Lung microvascular endothelial cell (primary cell): Measurements from ENCODE around the gene FMNL2. TPM values are rescaled to one million over a fixed set of nuclear protein-coding genes. Genes with fewer than 3 reads are reported as not detected.

Experiments
- DNase-seq, 2 donors: peaks; one replicate each; pipeline versions ENCODE4 v3.0.0 to v3.0.0-alpha.2; 2010; ENCODE audit warnings: low read depth in 2 of 2
- total RNA-seq: library from RNA; depleted of rRNA; stranded (reverse); fragments of >200 nt; gene quantifications from 2 replicates; pipeline ENCODE4 v1.2.1, GENCODE V29; 2014

The FMNL2 gene
- total RNA-seq, 1 donor from 2014 or later: 48.4 TPM

DNA sequence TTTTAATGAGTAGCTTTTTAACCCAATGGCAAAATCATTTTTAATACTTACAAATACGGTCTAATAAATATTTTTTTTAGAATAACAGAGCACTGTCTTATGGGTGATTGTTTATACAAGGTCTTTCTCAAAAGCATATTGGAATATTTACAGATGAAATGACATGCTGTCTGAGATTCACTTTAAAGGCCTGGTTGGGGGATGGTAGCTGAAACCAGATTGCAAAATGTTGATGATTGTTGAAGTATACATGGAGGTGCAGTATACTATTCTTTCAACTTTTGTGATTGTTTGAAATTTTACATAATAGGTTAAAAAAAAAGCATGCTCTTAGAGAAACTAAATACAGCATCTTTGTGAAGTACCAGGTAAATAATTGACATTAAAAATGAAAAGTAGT, 111.2 kb downstream of the FMNL2 start:
- no peak for DNase-seq

DNA sequence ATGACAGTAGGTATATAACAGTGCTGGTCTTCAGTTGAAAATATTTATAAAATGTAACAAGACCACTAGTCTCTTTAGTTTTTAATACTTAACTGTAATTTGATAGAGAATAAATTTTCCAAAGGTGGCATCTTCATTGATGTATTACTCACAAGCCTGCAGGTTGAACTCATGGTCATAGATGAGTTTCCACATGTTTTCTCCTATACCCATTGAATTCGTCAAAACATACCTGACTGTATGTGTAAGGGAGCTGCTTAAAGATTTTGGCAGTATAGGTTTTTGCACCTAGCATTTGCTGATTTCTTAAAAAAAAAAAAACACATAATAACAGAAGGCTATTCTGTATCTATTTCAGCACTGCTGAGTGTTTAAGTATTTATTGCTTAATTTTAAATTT, 112.9 kb downstream of the FMNL2 start:
- DNase-seq: no peak

DNA sequence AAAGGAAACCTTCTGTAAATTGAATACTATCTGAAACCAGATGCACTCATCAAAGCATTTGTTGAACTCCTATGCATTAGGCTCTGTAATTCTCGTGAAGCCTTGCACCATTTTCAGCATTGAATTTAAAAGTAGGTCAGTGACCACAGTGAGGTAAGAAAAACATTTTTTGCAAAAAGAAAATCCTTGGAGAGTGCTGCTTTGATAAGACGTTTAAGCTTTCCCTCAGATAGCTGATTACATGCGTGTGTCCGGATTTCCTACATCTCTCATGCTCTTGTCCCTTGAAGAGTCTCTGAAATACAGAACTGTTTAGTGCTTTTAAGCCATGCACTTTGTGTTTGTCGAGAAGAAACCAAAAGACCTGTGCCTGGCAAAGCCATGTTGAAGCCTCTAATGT, 113.6 kb downstream of the FMNL2 start:
- DNase-seq: no peak

DNA sequence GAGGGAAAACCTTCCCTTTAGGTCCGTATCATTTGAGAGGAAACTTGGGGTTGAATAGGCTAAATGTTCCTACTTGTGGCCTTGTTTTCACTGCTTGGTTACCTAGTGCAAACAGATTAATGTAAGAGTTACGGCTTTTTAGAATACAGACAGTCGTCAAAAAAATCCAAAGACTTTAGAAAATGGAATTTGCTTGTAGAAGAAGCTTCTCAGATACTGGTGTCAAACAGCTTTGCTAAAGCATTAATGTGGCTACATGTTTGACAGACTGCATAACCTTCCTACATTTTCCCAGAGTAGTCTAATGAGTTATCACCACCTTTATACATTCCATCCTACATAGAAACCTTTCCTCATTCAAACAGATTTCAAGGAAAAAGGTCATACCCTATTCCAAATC, 114.6 kb downstream of the FMNL2 start:
- DNase-seq: no peak

DNA sequence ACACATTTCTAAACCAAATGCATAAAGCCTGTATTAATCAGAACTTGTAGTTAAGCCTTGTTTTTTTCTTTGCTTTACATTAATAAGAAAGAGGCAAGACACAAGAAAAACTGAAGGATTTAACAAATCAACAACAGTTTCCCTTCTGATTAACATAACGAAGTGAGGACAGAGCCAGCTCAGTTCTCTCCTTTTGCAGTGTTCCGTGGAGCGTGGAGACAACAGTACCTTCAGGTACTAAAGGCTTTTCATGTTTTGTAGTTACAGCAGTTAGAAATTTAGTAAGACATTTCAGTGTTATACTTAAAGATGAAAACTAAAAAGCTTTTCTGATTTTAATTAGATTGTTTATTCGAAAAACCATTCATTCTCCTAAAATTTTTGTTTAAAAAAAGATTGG, 115.2 kb downstream of the FMNL2 start:
- no peak for DNase-seq

DNA sequence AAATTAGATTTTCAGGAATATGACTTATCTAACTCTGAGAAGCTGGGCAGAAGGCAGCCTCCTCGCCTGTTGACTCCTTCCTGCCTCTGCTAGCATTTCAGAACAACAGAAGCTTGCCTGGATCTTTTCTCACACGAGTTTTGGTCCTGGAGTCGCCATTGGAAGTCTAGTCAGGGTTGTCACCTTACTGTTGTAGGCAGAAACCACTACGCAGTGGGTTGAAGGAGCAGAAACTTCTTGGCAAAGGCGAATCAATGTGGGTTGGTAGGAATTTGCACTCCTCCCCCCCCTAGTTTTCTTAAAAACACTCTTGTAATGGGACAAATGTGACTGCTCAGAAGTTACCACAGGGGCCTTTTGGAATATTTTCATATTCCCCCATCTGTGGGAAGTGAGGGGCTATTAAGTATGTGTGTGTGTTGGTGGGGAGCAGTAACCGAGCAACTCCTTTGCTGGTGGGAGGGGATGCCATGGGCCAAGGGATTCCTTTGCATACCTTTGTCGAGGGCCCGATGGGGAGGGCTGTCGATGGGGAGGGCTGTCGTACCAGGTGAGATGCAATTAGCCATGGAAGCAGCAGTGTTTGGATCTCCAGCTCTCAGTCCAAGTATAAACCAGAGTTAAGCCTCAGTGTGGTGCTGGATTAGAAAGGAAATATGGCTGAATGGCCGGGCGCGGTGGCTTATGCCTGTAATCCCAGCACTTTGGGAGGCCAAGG, 117.4 kb downstream of the FMNL2 start:
- no peak for DNase-seq

DNA sequence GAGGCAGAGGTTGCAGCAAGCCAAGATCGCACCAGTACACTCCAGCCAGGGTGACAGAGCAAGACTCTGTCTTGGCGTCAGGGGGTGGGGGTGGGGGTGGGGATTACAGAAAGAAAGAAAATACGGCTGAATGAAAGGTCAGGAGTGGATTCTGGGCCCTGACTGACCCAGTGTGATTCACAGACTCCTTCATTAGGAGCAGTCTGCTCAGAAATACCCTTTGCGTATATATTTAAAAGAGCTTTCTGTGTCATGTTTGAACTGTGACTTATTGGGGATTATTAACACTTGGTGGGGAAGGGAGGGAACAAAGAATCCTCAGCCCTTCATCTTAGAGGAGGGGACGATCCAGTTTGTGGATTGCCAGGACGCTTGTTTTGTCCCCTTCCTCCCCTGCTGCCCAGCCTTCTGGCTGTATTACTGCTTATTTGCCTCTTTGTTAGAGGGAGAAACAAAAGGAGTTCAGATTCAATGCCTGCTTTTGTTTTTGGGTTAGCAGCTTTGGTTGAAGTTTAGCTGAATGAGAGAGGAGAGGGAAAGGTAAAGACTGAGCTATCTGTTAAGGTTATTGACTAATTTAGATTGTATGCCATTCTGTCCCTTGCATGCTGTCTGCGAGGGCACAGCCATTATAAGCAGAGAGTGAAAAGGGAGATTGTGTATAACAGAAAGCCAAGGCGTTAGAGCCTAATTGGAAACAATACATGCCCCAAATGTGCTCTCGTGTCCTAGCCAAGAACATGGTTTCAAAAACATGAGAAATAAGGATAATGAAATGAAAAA, 118.3 kb downstream of the FMNL2 start:
- no peak for DNase-seq

DNA sequence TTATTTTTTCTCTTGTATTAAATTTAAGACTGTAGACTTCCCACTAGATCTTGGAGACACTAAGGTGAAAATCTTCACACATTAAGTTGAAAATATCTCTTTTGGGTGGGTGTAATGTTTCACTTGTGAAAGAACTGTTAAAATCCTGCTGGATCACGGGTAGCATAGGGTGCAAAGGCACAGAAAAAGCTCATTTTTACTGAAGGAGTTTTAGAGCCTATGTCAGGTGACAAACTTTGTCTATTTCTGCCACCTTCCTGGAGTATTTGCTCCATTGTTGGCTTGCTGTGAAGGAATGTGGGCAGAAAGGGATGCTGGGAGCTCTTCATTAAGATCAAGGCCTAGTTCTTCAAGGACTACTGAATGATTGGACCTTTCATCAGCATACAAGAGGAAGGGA, 119.4 kb downstream of the FMNL2 start:
- DNase-seq: no peak

DNA sequence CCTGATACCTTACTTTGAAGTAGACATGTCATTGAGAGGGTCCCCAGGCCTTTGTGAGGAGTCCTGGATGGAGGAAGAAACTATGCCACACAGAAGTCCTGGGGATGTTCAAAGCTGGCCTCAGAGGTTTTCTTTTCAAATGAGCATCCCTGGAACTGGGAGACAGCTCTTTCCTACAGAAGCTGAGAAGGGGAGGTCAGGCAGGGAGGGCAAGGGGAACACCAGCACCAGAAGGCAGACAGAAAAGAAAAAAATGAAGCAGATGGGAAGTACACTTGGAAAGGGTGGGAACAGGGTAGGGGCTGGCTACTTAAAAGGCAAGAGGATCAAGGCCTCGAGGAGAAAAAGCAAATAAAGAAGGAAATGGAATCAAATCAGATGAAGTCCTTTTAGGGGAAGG, 120.0 kb downstream of the FMNL2 start:
- no peak for DNase-seq

DNA sequence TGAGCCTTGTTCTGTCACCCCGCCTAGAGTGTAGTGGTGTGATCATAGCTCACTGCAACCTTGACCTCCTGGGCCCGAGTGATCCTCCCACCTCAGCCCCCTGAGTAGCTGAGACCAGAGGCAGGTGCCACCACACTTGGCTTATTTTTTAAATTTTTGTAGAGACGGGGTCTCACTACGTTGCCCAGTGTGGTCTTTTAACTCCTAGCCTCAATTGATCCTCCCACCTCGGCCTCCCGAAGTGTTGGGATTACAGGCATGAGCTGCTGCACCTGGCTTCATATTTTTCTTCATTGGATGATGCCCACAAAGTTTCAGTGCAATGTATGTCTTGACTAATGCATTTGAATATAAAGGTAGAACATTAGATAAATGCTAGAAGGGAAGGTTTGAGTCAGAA, 120.8 kb downstream of the FMNL2 start:
- DNase-seq: no peak

DNA sequence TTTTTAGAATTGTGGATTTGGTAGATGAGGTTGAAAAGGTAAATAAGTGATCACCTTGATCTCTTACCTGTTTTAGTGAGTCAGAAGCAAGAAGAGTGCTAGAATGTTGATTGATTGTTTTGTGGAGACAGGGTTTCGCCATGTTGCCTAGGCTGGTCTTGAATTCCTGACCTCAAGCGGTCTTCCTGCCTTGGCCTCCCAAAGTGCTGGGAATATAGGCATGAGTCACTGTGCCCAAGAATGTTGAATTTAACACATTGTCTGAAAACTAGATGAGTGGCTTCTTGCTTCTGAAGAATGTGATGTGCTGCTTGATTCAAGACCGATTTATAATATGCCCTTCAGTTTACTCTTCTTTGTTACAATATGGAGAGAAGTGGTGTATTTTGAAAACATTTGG, 121.3 kb downstream of the FMNL2 start:
- DNase-seq: peak in 1 of 2 donors; percentile 46

DNA sequence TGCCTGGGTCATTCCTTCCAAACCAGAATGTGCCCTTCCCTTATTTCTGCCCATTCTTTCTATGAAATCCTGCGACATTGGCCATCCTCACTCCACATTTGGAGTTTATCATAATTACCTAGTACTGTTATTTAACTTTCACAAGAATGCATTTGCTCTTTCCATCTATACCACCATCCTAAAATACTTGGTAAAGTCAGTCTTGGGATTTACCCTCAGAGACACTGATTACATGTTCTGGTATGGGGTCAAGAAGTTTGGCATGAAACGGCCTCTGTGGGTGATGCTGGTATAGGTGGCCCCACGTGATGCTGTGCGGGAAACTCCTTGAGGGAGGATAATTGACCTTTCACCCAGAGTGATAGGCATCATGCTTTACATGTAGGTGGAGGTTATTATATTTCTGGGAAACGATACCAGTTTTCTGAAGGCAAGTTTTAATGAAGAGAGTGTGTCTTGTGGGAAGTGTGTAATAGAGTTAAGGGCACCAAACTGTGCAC, 123.5 kb downstream of the FMNL2 start:
- no peak for DNase-seq

DNA sequence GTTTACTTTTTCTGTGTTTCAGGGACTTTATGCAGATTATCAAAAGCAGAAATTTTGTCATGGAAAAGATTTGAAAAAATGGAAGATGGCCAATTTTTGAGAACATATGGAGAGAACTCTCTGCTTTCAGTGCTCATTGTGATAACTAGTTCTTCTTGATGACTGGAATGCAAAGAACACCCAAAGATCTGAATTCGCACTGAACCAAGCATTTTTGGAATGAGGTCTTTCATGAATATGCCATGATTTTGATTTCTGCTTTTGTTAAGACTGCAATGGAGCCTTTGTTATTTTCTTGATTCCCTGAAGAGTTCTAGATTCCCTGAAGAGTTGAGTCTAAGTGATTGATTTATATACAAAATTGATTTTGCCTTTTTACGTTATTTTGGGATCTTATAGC, 124.1 kb downstream of the FMNL2 start:
- no peak for DNase-seq

DNA sequence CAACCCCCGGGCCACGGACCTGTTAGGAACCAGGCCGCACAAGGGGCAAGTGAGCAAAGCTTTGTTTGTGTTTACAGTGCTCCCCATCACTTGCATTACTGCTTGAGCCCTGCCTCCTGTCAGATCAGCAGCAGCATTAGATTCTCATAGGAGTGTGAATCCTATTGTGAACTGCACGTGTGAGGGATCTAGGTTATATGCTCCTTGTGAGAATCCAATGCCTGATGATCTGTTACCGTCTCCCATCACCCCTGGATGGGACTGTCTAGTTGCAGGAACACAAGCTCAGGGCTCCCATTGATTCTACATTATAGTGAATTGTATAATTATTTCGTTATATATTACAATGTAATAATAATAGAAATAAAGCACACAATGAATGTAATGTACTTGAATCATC, 125.6 kb downstream of the FMNL2 start:
- no peak for DNase-seq

DNA sequence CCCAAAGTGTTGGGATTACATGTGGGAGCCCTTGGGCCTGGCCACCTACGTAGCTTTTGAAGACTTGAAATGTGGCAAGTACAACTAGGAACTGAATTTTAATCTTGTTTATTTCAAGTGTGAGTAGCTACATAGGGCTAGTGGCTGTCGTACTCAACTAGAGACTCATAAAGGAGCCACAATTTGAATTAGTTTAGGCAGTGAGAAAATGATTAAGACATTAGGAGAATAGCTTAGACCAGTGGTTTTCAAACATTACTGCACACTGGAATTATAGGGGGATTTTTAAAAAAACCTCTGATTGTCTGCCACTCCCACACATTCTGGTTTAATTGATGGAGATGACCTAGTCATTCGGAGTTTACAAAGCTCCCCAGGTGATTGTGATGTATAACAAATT, 127.1 kb downstream of the FMNL2 start:
- DNase-seq: no peak

DNA sequence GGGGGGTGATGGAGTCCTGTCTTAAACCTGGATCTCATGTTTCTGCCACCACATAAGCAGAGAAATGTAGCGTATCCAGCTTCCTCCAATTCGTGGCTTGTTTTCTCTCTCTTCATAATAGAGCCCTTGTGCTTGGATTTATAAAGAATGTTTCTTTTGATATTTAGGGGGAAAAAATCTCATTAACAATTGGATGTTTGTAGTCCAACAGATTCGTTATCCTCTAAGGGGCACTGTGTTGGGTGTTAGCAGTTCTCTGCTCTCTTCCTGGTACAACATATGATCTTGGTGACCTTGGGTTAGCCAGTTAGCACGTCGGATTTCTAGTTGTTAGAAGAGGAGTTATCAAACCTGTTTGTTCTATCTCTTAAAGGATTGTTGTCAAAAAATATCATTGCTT, 127.8 kb downstream of the FMNL2 start:
- no peak for DNase-seq

DNA sequence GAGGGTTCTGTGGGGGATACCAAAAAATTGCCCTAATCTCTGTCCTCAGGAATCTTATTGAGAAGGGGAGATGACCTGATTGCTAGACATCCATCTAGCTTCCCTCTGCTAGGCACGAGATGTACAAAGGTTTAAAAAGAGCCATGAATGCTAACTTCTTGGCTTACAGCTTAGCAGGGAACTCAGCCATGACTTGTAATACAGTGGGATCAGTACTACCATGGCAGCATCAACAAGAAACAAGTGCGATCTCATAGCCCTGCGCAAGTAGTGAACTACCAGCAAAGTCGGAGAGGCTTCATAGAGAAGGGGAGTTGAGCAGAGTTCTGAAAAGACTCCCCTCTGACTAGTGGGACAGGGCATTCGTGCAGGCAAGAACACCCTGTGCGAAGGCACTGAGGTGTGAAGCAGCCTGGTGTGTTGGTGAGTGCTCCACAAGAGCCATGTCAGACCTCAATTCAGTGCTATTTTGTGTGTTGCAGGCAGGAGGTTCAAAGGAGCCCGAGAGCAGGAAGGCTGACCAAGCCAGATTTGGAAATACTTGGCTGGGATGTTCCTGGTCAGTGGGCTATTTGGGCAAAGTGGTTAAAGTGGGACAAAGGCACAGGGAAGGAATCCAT, 130.0 kb downstream of the FMNL2 start:
- peak in 1 of 2 donors; percentile 23 for DNase-seq

DNA sequence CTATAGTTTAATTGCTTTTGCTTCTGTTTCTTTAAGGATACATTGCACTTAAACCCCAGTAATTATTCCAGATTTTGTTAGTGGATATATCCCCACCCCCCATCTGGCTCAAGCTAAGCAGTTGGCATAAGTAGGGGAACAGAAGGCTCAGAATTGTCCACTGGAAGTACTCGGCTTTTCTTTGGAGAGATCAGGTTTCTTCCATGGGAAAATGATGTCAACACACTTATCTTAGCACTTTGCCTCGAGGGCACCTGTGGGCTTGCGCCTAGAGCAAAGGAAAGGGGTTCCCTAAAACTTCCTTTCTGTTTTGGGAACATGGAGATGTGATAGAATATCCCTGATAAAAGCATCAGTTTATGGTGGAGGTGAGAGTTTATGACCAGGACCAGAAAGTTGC, 130.6 kb downstream of the FMNL2 start:
- DNase-seq: no peak

DNA sequence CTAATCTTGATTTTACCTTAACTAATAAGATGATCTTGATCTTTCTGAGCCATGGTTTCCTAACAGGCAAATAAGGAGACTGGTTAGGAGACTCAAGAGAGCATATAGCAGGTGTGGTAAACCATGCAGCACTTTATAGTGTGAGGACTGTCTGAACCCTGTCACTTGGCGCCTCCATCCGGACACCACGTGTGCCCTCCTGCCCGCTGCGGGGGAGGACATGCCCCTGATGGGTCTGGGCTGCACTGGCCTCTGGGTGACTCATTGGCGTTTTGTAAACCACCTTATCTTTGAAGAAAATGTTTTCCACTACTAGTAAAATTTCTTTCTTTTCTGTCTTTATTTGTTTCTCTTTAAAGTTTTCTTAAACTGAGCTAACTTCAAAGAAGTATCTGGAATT, 131.1 kb downstream of the FMNL2 start:
- DNase-seq: no peak

DNA sequence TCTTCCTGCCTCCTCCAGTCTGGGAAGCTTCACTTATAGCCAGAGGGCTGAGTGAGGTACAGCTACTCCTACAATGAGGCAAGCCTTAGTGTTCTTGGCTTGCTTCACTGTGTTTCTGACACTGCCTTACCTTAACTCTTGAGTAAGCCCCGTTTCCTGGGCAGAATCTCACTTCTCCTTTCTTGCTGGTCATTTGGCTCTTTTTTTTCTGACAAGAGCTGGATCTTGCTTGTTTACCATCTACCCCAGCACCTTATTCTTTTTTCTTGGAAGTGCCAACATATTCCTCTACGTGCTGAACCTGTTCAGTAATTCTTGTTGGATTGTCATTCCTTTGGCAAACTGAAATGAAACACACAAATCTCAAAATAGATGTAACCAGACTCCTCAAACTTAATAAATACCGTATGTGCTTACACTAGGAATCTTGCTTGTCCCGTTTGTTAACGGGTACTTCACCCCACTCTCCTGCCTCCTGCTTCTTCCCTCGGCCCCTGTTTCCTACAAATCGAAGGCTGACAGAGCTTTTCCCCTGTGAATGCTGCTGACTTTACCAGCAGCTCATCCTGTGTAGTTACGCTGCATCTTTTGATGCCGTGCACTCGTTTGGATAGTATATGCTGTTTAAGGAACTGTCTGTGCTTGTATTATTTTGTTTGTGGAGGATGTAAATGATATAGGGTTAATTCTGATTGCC, 132.2 kb downstream of the FMNL2 start:
- DNase-seq: no peak

DNA sequence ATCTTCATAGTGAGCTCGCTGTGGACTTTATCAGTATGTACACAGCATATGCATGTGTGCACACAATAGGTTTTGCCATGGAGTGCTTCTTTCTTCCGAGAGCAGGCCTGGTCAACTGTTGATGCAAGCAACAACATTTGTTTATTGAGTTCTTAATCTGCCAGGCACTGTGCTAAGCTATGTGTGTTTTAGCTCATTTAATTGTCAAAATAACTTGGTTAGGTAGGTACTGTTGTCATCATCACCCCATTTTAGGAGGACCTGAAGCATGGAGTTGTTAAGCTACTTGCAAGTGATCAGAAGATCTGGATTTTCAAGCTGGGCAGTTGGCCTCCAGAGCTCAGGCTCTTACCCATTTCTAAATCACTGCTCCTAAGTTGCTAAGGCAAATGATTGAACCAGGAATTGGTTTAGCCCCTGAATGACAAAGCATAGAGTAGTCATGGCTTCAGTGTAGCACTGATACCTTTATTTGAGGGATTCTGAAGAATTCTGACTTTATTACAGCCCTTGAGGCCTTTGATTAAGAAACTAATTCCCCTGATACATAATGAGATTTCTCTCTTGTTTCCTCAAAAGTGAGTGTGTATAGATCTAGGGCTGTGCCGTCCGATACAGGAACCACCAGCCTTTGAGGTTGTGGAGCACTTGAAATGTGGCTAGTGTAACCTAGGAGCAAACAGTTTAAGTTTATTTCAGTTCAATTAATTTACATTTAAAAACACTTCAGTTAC, 132.9 kb downstream of the FMNL2 start:
- no peak for DNase-seq
